CD4-positive, alpha-beta T cell treated with Interleukin-4 for 1 hour (primary cell): ENCODE data around the gene SUSD5.

Experiments
- DNase-seq, 2 donors: peaks; one replicate each; pipeline ENCODE4 v3.0.0-alpha.2; 2020 to 2022

SUSD5 gene

DNA sequence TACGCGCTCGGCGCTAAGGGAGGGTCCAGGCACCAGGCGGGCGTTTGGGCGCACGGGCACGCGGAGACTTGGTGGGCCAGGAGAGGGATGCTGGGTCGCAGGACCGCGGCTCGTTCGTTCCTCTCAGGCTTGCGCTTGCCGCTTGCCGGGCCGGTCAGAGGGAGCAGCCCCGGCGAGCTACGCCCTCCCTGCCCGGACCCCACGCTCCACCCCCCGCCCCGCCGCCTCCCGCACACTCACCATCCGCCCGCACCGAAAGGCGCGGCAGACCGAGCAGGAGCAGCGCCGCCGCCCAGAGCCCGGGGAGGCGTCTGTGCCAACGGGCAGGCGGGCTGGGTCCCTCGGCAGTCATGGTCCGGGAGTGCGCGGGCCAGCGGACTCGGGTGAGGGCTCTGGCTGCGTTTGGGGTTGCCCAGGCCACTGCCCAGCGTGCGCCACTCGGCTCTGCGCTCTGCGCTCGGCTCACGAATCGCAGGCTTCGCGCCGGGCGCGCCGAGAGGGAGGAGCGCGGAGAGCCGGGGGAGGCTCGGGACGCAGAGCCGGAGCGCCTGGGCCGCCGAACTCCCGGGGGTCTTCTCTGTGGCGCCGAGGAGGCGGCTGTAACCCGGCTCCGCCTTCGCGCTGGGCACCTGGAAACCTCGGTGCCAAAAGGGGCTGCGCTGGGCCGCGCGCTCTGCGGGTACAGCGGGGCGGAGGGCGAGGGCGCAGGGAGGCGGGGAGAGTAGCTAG, at the start of gene SUSD5:
Gene SUSD5 (minus strand): TSS at position 365 of the 729 bp plus-strand sequence. CDS start 13 bp downstream, at position 352.
- no peak for DNase-seq

DNA sequence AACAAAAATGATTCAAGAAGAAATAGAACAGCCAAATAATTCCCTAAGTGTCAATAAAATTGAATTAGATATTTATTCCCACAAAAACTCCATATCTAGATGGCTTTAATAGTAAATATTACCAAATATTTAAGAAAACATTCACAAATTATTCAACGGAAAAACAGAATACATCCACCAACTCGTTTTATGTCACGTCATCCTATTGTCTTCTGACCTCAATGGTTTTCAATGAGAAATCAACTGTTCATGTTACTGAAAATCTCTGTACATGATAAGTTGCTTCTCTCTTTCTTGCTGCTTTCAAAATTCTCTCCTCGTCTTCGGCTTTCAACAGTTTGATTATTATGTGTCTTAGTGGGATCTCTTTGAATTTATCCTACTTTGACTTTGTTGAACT, 41.5 kb upstream of the SUSD5 start:
- no peak for DNase-seq

GRCh38 chr3:33256249-33256648, 37.6 kb upstream of the SUSD5 start:
- no peak for DNase-seq

DNA sequence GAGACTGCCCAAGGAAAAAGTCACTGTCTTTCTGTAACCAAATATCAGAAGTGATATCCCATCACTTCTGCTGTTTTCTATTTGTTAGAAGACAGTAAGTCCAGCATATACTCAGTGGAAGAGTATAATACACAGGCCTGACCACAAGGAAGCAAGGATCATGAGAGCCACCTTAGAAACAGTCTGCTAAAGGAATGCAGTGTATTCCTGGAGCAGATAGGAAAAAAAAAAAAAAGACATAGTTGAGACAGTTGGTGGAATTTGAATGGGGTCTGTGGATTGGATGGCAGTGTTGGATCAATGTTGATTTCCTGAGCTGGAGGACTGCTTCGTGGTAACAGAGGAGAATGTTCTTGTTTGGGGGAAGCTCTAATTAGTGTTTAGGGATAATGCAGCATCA, 32.1 kb upstream of the SUSD5 start:
- no peak for DNase-seq

GRCh38 chr3:33246786-33247185, 28.2 kb upstream of the SUSD5 start:
- no peak for DNase-seq

GRCh38 chr3:33240261-33240660, 21.7 kb upstream of the SUSD5 start:
- no peak for DNase-seq

GRCh38 chr3:33238923-33239322, 20.3 kb upstream of the SUSD5 start:
- no peak for DNase-seq

- DNase-seq = no peak
These were observed 18.8 kb upstream of the SUSD5 start for GRCh38 chr3:33237439-33237838.

GRCh38 chr3:33236005-33236404, 17.4 kb upstream of the SUSD5 start:
- no peak for DNase-seq

DNA sequence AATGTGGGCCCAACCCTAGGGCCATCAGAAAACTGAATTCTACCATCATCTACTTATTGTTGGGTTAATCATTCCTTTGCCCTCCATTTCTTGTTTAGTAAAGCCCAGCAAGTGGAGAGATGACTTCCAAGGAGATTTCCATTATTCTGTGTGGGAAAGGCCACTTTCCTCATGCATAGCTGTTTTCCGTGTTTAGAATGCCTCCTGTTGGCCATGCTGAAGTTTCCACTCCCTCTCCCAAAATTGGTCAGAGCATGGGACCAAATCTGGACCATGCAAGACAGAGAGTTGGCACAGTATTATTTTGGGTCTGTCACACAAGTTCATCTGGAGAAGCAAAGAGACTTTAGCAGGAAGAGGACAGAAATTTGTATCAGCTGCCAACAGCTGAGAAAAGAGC, 15.3 kb upstream of the SUSD5 start:
- DNase-seq = no peak

DNA sequence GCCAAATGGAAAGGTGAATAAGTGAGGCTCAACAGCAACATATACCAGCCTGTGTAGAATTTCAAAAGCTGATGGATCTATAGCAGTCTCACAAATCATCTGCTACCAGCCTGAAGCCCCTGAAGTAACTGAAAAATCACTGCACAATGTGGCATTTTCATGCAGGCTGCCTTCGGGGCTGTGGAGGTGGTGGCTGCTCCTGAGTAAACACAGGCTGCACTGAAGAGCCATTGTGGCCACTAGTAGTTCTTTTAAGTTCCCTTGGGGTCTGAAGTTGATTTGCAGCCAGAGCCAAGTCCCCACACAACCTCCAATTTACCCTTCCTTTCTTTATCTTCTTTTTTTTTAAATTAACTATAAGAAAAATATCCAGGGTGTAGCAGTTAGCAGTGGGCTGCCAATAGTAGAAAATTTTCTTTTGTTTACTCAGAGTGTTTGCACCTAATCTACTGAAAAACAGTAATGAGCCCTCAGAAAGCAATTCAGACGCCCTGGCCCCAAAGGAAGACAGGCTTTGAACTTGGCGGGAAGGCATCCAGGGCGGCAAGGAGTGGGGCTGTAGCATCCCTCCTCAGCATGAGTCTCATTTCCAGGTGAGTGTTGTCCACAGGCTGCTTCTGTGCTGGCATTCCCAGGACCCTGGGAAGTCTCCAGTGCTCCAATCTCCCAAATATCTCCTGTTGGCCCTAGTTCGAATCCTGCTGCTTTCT, 13.3 kb upstream of the SUSD5 start:
- no peak for DNase-seq

DNA sequence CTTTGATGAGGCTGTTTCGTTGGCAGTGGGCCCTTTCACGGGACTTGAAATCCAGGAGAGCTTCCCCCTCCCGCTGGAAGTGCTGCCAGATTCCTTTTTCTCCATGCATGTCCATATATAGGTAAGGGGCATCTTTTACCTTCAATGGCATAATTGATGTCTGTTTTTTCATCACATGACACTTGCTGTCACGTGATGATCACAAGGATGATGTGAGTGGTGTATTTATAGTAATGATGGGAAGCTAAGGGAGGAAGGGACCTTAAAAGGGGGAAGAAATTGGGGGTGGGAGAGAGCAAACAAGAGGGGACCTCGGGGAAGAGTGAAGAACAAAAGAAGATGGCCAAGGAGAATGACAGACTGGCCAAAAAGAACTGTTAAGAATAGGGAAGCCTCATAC, 11.3 kb upstream of the SUSD5 start:
- DNase-seq = no peak

GRCh38 chr3:33229066-33229465, 10.5 kb upstream of the SUSD5 start:
- DNase-seq = no peak

GRCh38 chr3:33221241-33221640, 2.6 kb upstream of the SUSD5 start:
- no peak for DNase-seq

DNA sequence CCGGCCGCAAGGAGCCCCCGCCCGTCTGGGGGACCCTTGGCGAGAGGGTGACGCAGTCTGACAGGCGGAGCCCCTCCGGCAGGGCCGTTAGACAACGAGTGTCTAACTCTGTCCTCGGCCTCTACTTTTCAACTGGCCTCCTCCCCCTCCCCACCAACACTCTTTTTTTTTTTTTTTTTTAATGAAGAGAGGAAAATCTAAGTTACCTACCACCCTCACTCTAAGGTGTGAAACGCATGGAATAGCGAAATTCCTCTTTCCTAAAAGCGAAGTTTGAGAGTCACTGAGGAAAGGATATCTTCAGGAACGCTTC, 521 bp upstream of the SUSD5 start:
- no peak for DNase-seq

- no peak for DNase-seq
These were observed 654 bp downstream of the SUSD5 start for GRCh38 chr3:33217866-33218445.

GRCh38 chr3:33215739-33216138, 2.9 kb downstream of the SUSD5 start:
- no peak for DNase-seq

DNA sequence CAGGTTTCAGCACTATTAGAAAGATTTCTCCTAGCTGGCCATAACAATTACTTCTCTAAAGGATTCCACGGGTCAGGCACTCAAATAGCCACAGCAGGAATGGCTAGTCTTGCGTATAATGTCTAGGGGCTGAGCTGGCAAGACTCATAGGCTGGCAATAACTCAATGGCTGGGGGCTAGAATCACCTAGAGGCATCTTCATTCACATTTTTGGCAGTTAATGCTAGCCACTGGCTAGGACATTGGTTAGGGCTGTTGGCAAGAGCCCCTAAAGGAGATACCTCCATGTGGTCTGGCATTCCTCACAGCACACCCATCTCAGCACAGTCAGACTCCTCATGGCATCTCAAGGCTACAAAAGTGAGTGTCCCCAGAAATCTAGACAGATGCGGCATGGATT, 6.2 kb downstream of the SUSD5 start:
- DNase-seq = no peak

DNA sequence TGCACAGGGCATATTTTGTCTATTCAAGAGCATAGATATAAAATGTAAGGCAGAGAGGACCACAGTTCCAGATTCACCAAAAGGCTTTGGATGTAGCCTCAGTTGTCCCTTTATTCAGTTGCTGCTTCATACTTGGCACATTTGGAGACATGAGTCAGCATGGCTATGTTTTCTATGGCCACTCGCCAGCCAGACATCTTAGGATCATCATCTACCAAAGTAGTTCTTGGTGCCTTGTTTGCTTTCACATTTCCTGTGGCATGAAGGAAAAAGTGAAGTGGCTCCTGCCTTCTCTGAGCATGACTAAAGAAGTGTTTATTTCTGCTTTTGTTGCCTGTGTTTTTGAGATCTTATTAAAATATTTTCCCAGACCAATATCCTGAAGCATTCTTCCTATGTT, 7.2 kb downstream of the SUSD5 start:
- DNase-seq = no peak

- no peak for DNase-seq
These were observed 9.3 kb downstream of the SUSD5 start for GRCh38 chr3:33209357-33209756.

DNA sequence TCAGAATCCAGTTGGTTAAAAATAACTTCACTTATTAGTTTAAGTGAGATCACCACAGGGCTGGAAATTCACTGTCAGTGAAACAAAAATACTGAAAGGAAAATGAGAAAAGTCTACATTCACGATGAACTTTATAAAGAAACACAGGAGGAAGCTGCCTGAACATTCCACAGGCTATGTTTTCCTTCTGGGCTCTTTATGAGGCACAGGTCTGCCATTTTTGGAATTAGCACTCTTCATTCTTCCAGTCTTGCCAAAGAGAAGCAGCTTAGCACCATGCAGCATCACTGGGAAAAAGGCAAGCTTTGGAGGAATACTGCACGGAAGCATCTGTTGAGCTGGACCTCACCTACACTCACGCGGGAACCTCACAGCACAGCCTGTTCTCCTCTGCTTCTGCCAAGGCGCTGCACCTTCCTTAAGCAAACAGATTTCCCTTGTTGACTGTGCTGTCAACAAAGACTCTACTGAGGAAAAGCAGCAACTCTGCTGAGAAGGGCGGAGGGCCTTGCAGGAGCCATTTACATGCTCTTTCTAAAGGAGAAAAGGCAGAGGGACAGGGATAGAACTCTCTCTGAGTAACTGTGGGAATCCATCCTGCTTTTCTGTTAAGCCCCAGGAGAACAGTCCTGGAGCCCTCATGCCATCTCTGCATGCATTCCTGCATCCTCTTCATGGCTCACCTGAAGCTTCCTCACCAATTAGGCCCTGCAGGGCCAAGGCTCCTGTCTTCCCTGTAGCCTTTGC, 15.7 kb downstream of the SUSD5 start:
- no peak for DNase-seq

DNA sequence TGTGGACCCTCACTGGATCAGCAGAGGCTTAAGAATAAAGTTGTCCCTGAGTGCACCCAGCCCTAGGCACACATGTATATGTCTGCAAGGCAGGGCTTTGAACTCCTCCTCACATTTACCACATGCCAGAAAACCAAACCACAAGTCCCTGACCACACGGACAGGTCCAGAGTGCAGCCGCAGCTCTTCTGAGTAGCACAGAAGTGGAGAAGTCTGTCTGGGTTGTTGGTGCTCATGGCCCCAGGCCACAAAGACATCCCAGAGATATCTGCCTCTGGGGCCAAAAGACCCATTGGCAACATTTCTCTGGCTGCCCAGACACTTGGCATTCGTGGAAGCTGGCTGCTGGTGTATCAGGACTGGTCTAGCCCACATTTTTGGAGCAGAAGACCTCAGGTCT, 17.4 kb downstream of the SUSD5 start:
- DNase-seq = no peak

DNA sequence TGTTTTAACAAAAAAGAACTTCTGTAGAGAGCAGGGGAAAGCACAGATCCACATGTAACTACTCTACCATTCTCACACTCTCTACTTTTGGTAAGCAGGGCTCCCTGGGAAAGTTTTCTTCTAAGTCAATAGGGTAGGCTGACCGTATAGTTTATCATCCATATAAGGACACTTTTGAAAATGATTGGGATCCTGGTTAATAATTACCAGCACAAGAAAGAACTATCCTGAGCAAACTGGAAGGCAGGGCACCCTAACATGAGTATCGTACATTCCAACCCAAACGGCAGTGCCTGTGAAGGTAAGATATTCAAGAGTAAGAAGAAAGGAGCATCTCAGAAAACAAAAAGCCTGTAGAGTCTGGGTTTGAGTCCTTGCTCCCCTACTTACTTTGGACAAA, 22.1 kb downstream of the SUSD5 start:
- no peak for DNase-seq

GRCh38 chr3:33194303-33194702, 24.3 kb downstream of the SUSD5 start:
- no peak for DNase-seq
